ENCODE measurements around the gene ACADM.
"Not testable (repeated sequence)": the region's sequence is repeated elsewhere in the genome, so short reads cannot be mapped to it uniquely, and the experiment has no call there.

ACADM gene

GRCh38 chr1:75742047-75742625 is 17.6 kb downstream of the ACADM start:
- DNase-seq (ENCODE audit: low spot score) = no peak

DNA sequence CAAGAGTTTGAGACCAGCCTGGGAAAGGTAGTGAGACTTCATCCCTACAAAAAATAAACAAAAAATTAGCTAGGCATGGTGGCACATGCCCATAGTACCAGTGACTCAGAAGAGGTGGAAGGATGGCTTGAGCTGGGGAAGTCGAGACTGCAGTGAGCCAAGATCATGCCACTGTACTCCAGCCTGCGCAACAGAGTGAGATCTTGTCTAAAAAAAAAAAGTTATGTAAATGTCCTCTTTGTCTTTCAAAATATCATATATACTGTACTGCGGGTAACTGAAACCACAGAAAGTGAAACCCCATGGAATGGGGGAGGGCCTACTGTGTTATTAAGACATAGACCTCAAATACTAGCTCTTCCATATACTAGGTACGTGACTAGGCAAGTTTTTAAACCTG is 20.8 kb downstream of the ACADM start:
- DNase-seq (ENCODE audit: low spot score) = no peak

DNA sequence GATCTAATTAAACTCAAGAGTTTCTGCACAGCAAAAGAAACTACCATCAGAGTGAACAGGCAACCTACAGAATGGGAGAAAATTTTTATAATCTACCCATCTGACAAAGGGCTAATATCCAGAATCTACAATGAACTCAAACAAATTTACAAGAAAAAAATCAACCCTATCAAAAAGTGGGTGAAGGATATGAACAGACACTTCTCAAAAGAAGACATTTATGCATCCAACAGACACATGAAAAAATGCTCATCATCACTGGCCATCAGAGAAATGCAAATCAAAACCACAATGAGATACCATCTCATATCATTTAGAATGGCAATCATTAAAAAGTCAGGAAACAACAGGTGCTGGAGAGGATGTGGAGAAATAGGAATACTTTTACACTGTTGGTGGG is 32.7 kb downstream of the ACADM start:
- not testable (repeated sequence) for DNase-seq (ENCODE audit: low spot score)

- not testable (repeated sequence) for DNase-seq (ENCODE audit: low spot score)
These were observed 34.0 kb downstream of the ACADM start for GRCh38 chr1:75758543-75758942.

DNA sequence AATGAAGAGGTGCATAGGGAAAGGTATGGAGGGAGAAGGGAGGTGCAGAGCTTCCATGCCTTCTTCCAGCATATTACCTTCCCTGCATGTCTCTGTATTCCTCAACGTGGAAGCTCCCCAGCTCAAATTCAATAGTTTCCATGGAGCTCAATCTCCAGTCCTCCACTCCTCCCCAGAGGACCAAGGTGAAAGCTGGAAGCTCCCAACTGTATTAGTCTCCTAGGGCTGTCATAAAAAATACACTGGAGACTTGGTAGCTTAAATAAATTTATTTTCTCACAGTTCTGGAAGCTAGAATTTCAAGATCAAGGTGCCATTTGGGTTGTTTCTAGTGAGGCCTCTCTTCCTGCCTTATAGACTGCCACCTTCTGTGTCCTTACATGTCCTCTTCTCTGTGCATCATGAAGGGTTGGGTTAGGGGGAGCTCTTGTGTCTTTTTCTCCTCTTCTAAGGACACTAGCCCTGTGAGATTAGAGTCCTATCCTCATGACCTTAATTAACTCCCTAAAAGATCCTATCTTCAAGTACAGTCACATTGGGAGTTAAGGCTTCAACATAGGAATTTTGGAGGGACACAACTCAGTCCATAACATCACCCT is 39.6 kb downstream of the ACADM start:
- DNase-seq (ENCODE audit: low spot score) = no peak

GRCh38 chr1:75765697-75766355 is 41.3 kb downstream of the ACADM start:
- DNase-seq (ENCODE audit: low spot score) = peak; percentile 70

GRCh38 chr1:75768016-75768415 is 43.5 kb downstream of the ACADM start:
- peak; percentile 4 for DNase-seq (ENCODE audit: low spot score)

DNA sequence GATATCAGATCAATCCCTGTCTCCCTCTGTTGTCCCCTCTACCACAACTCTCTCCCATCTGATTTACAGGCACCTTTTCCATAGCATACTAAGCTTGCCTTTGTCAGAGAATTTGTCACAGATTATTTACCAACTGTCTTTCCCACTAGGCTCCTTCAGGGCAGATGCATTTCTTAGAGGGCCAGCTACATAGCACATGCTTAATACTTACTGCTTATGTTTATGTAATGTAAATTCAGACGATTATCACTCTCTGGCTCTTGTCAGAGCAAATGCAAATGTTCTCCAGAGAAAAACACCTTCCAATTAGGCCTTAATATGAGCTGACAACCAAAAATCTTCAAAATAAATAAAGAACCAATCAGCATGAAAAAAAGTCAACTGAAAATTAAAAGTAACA is 46.3 kb downstream of the ACADM start:
- no peak for DNase-seq (ENCODE audit: low spot score)

DNA sequence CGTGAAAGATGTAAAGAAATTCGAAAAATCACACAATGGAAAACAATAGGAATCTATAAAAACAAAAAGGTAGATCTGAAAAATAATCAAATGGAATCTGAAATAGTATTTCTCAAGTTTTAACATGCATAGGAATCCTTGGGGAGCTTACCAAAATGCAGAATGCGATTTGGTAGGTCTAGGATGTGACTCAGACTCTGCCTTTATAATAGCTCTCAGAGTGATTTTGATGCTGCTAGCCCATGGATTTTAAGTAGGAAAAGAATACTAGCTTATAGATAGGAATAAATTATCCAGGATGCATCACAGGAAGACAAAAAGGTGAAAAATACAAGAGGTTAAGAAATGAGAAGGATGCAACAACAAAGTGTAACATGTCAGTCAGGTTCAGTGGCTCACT is 47.5 kb downstream of the ACADM start:
- DNase-seq (ENCODE audit: low spot score) = no peak

GRCh38 chr1:75777812-75778211 is 53.3 kb downstream of the ACADM start:
- not testable (repeated sequence) for DNase-seq (ENCODE audit: low spot score)

DNA sequence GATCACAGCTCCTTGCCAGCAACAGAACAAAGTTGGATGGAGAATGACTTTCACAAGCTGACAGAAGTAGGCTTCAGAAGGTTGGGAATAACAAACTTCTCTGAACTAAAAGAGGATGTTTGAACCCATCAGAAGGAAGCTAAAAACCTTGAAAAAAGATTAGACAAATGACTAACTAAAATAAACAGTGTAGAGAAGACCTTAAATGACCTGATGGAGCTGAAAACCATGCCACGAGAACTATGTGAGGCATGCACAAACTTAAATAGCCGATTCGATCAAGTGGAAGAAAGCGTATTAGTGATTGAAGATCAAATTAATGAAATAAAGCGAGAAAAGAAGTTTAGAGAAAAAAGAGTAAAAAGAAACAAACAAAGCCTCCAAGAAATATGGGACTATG is 54.2 kb downstream of the ACADM start:
- DNase-seq (ENCODE audit: low spot score) = not testable (repeated sequence)

GRCh38 chr1:75780183-75780582 is 55.7 kb downstream of the ACADM start:
- DNase-seq (ENCODE audit: low spot score) = not testable (repeated sequence)

DNA sequence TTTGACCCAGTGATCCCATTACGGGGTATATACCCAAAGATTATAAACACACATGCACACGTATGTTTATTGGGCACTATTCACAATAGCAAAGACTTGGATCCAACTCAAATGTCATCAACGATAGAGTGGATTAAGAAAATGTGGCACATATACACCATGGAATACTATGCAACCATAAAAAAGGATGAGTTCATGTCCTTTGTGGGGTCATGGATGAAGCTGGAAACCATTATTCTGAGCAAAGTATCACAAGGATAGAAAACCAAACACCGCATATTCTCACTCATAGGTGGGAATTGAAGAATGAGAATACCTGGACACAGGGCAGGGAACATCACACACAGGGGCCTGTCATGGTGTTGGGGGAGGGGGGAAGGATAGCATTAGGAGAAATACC is 59.4 kb downstream of the ACADM start:
- DNase-seq (ENCODE audit: low spot score) = not testable (repeated sequence)

- peak; percentile 7 for DNase-seq (ENCODE audit: low spot score)
These were observed 60.9 kb downstream of the ACADM start for GRCh38 chr1:75785320-75785982.

GRCh38 chr1:75785983-75786853 is 61.7 kb downstream of the ACADM start, which contains the start of gene RABGGTB:
Gene RABGGTB, plus strand, starts transcription at chr1:75786256. Its CDS starts 16 bp downstream, at chr1:75786272.
- DNase-seq (ENCODE audit: low spot score) = peak; percentile 99

DNA sequence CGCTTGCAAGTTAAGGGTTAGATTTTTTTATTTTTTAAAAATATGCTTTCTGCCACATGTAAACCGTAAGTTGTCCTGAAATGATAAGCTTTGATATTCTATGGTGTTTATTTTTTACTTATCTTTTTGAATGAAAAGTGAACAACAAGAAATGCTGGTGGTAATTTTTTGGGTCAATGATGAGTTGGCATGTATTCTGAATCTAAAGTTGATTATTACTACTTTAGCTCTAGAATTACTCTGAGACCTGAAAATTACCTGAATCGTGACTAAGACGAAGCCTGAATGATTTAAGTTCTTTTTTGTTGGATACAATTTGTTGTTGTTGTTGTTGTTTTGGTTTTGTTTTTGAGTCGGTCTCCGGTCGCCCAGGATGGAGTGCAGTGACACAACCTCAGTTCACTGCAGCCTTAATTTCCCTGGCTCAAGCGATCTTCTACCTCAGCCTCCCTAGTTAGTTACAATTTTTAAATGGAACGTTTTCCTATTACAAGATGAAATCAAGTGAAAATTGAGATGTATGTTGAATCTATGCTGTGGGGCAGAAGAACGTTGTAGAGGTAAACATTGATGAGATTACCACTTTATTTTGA is 62.5 kb downstream of the ACADM start:
- DNase-seq (ENCODE audit: low spot score) = no peak

- DNase-seq (ENCODE audit: low spot score) = no peak
These were observed 63.0 kb downstream of the ACADM start for GRCh38 chr1:75787524-75787923.

GRCh38 chr1:75789988-75790387 is 65.5 kb downstream of the ACADM start:
- no peak for DNase-seq (ENCODE audit: low spot score)

- DNase-seq (ENCODE audit: low spot score) = no peak
These were observed 66.5 kb downstream of the ACADM start for GRCh38 chr1:75791022-75791421.

- no peak for DNase-seq (ENCODE audit: low spot score)
These were observed 67.6 kb downstream of the ACADM start for GRCh38 chr1:75792091-75792490.

- no peak for DNase-seq (ENCODE audit: low spot score)
These were observed 69.9 kb downstream of the ACADM start for GRCh38 chr1:75794382-75794781.

Measured in AG08395 (cell line).